H54 (cell line): ENCODE data around the gene SPINK13.
"Not testable (repeated sequence)": the region's sequence is repeated elsewhere in the genome, so short reads cannot be mapped to it uniquely, and the experiment has no call there.

ENCODE experiments used
- DNase-seq: peaks from one replicate; pipeline ENCODE4 v3.0.0; 2011; ENCODE audit warnings: low spot score, mixed read lengths; ENCODE audit not compliant: insufficient read length
- FAIRE-seq: peaks from 3 replicates; lab custom pipeline; 2011; peaks lifted over from hg19 to GRCh38; lab: Jason Lieb, UNC
- POLR2A ChIP-seq: IDR thresholded peaks from 2 replicates; pipeline ENCODE4 v1.6.1; 2011; ENCODE audit warnings: low read depth, mild to moderate bottlenecking, low read length

Gene SPINK13

DNA sequence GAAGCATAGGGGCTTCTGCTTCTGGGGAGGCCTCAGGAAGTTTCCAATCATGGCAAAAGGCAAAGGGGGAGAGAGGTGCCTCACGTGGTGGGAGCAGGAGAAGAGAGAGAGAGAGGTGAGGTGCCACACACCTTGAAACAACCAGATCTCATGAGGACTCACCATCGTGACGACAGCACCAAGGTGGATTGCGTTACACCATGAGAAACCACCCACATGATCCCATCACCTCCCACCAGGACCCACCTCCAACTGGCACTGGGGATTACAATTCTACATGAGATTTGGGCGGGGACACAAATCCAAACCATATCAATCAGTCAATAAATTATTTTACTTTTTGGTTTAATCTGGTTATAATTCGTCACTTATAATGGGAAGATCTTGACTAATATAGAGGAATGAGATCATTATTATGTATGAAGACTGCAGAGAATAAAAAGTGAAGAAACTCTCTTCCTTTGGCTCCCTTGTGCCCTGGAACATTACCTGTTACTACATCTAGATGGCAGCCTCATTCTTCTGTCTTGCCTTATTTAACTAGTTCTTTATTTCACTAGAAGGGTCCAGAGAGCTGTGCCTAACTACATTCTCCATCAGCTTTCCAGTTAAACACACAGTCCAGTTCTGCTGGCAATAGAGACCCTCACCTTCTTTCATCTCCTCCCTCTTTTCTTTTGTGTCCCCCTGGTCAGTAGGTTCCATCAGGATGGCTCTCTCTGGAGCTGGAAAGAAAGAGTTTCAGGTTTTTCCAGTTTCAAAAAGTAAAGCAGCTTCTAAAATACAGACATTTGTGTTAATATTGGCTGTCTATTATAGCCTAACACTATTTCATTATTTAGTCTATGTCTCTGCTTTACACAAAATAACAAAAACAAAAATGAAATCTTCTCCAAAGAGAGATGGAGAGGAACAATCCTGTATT is 21.9 kb downstream of the SPINK13 start:
- TF ChIP-seq POLR2A = no peak
- FAIRE-seq (no peak), DNase-seq (no peak)

GRCh38 chr5:148297731-148298130 is 29.1 kb downstream of the SPINK13 start:
- DNase-seq (no peak), FAIRE-seq (no peak)
- no peak for TF ChIP-seq POLR2A

- no peak for FAIRE-seq
- no peak for TF ChIP-seq POLR2A
- no peak for DNase-seq
Measured at GRCh38 chr5:148306446-148306845, 37.9 kb downstream of the SPINK13 start.

DNA sequence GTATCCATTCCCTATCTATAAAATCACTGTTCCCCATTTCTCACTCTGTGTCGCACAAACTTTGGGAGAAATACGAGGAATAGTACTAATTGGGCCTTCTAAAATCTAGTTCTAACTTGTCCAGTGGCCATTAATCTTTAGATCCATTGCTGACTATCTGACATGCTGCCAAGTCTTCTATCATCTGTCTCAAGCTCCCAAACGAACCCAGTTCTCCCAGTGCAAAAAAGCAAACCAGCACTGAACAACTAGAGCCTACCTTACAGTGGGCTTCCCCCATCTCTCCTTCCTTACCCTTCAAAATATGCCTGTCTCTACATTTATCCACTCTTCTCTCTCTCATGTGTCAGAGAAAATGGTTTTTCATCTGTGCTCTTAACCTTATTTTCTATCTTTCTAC is 40.4 kb downstream of the SPINK13 start:
- TF ChIP-seq POLR2A = no peak
- no peak for FAIRE-seq
- DNase-seq = no peak

DNA sequence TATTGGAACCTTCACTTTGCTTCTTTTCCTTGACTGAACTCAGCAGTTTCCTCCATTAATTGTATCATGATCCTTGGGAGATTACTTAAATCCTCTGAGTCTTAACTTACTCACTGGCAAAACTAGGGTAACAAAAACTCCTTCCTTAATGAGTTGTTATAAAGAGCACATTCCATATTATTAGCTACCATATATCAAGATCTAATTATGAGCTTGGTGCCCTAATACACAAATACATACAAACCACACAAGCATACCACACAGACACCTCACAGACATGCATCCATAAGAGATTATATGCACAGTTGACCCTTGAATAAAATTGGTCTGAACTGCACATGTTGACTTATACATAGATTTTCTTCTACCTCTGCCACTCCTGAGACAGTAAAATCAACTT is 41.2 kb downstream of the SPINK13 start:
- TF ChIP-seq POLR2A = no peak
- DNase-seq = no peak
- FAIRE-seq = no peak

- DNase-seq (no peak), FAIRE-seq (no peak)
- TF ChIP-seq POLR2A = no peak
Measured at GRCh38 chr5:148311484-148311883, 42.9 kb downstream of the SPINK13 start.

DNA sequence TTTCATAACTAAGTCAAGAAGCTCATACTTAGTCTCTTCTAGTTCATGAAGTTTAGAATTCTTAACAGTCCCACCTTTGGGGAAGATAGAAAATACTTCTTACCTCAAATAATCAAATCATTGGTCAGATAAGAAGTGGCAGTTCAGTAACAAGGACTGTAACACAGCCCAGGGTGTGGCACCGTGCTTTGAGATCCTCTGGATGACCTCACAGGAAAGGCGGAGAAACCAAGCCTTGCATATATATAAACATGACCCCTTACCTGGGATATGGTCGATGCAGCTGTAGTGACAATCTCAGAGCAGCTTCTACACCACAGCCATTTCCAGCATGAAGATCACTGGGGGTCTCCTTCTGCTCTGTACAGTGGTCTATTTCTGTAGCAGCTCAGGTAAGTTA is 43.6 kb downstream of the SPINK13 start, which contains the start of gene SPINK7:
SPINK7 (plus strand) TSS at position 271 of the 400 bp plus-strand sequence; CDS start at position 332, 61 bp downstream.
- FAIRE-seq (no peak), DNase-seq (no peak)
- no peak for TF ChIP-seq POLR2A

DNA sequence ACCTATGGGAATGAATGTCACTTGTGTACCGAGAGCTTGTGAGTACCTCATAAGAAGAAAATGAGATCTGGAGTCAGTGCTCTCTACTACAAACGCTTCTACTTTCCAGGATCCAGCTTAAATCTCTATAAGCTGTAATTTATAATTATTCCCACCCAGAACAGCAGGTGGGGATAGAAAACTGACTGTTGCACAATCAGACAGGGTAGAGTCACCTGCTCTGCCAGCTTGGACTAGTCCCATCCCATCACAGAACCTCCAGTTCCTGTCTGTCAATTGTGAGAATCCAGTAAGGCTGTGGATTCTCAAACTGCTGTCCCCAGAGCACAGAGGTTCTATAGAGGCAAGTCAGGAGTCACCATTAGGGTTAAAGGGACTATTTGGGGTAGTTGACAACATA is 45.6 kb downstream of the SPINK13 start:
- no peak for TF ChIP-seq POLR2A
- DNase-seq = no peak
- no peak for FAIRE-seq

DNA sequence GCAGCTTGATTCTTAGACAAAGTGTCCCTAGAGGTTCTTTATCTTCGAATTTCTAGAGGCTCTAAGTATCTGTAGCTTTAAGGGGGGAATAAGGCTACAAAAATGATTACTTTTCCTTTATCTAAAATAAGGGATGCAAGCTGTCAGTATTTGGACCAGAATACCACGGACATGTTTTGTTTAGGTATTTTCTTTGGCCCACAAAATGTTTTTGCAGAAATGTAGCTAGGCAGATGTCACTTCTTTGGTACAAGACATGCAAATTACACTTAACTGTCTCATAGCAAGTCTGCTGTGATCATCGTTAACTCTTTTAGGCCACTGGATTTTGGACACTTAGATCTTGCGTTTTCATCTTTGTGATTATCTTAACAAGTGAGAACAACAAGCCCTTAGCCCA is 46.1 kb downstream of the SPINK13 start:
- no peak for TF ChIP-seq POLR2A
- no peak for FAIRE-seq
- DNase-seq = no peak

- not testable (repeated sequence) for DNase-seq, FAIRE-seq
Measured at GRCh38 chr5:148320011-148320963, 51.7 kb downstream of the SPINK13 start.

DNA sequence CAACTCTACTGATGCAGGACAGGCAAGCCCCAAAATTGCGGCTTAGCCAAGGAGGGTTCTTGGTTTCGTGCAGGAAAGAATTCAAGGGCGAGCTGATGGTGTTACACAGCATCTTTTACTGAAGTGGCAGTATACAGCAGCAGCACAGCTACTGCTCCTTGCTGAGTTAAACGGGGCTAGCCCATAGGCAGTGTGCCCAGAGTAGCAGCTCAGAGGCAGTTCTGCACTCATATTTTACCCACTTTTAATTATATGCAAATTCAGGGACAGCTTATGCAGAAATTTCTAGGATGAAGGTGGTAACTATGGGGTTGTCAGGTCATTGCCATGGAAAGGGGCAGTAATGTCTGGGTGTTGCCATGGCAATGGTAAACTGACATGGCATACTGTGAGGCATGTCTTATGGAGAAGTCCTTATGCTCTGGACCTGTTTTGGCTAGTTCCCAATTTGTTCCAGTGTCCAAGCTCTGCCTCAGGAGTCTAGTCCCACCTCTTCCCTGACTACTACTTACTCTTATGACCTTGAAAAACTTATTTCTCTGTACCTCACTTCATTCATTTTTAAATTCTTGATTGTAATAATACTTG is 64.8 kb downstream of the SPINK13 start:
- DNase-seq = no peak
- no peak for TF ChIP-seq POLR2A
- FAIRE-seq = no peak

DNA sequence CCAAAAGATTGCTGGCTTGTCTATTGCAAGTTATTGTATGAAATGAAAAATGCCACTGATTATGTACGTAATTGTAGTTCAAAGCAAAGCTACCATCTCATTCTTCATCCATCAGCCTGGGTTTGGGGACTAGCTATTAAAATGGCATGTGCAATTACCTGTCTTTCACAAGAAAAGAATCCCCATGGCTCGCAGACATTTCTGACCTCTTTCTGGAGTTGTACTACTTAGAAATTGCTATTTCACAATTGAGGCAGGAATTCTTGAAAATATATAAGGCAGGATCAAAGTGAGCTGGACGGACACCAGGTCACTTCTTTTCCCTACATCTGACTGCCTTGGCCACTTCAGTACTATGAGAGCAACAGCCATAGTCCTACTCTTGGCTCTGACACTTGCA is 66.7 kb downstream of the SPINK13 start, which contains the start of gene SPINK9:
SPINK9 (plus strand) TSS at position 301 of the 400 bp plus-strand sequence; CDS start at position 356, 55 bp downstream.
- no peak for TF ChIP-seq POLR2A
- FAIRE-seq (no peak), DNase-seq (no peak)
